HG02981 (cell line): ENCODE data around the gene RANBP17.
"Not testable (repeated sequence)": the region's sequence is repeated elsewhere in the genome, so short reads cannot be mapped to it uniquely, and the experiment has no call there.

Experiments used
- ATAC-seq: cut with Tn5 transposase; IDR thresholded peaks from one replicate; pipeline ENCODE4 v1.9.1; 2021; ENCODE audit warnings: mild to moderate bottlenecking, moderate library complexity; ENCODE audit not compliant: unreplicated experiment

Gene RANBP17

DNA sequence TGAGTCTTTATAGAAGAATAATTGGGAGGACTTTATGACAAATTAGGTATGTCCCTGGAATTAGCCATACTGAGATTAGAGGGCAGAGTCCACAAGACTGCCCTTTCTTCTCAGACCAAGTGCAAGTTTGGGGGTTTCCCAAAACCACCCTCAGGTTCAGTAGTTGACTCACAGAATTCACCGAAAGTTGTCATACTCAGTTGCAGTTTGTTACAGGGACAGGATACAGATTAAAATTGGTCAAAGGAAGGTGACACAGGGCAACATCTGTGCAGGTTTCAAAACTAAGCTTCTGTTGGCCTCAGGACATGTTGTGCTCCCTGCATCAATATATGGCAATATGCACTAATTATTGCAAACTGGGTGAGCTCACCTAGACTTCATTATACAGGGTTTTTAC lies 3.8 kb downstream of the RANBP17 start:
- peak; percentile 71 for ATAC-seq

DNA sequence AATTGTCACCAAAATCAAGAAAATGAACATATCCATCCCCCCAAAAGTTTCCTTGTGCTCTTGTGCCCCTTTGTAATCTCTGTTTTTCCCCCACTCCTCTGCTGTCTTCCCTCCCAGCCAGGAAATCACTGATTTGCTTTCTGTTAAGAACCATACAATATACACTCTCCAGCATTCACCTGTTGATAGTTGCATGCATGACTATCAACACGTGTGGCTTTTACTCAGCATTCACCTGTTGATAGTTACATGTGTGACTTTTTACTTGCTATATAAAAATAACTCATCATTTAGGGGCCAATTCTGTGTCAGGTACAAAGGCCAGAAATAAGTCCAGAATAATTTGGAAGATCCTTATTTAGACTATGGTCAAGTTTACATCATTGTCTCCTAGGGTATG lies 6.0 kb downstream of the RANBP17 start:
- no peak for ATAC-seq

DNA sequence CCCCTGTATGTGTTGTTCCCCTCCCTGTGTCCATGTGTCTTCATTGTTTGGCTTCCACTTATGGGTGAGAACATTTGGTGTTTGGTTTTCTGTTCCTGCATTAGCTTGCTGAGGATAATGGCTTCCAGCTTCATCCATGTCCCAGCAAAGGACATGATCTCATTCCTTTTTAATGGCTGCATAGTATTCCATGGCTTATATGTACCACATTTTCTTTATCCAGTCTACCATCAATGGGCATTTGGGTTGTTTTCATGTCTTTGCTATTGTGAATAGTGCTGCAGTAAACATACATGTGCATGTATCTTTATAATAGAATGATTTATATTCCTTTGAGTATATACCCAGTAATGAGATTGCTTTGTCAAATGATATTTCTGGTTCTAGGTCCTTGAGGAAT lies 8.6 kb downstream of the RANBP17 start:
- ATAC-seq: not testable (repeated sequence)

DNA sequence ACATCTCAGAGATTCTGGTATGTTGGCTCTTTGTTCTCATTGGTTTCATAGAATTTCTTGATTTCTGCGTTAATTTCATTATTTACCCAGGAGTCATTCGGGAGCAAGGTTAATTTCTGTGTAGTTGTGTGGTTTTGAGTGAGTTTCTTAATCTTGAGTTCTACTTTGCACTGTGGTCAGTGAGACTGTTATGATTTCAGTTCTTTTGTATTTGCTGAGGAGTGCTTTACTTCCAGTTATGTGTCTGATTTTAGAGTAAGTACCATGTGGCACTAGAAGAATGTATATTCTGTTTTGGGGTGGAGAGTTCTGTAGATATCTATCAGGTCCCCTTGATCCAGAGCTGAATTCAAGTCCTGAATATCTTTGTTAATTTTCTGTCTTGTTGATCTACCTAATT lies 12.2 kb downstream of the RANBP17 start:
- ATAC-seq: no peak

DNA sequence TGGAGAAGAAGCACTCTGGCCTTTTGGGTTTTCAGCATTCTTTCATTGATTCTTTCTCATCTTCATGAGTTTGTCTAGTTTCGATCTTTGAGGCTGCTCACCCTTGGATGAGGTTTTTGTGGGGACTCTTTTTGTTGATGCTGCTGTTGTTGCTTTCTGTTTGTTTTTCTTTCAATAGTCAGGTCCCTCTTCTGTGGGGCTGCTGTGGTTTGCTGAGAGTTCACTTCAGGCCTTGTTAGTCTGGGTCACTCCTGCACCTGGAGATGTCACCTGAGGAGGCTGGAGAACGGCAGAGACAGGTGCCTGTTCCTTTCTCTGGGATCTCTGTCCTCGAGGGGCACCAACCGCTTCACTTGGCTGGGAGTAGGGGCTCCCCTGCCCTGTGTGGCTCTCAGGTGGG lies 14.0 kb downstream of the RANBP17 start:
- no peak for ATAC-seq

DNA sequence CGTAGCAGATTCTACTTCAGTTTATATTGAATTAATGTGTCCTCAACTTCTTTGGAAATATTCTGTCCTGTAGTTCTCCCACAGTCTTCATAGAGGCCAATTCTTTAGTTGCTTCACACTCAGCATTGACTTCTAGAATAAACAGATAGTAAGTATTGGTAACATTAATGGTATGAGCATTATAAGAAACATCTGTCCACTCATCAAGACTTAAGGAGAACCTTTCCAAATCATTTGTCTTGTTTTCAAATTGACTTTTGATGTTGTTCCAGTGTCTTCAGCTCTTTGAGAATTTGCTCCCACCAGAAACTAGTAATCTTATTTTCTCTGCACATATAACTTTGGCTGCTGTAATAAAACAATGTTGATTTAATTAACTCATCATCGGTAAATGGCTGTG lies 18.3 kb downstream of the RANBP17 start:
- no peak for ATAC-seq

DNA sequence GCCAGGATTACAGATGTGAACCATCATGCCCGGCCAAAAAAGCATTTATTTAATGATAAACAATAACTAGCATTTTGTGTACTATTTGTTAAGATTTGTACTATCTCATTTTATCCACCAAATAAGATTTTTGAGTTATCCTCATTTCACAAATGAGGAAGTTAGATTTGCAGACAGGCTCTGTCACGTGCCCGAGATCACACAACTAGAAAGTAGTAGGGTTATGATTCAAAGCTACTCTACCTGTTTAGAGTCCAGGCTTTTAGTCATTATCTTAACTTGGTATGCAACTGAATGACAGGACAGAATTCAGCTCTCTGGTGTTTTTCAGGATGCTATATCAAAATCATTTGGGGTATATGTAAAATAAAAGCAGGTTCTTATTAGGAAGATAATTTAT lies 20.5 kb downstream of the RANBP17 start:
- no peak for ATAC-seq

DNA sequence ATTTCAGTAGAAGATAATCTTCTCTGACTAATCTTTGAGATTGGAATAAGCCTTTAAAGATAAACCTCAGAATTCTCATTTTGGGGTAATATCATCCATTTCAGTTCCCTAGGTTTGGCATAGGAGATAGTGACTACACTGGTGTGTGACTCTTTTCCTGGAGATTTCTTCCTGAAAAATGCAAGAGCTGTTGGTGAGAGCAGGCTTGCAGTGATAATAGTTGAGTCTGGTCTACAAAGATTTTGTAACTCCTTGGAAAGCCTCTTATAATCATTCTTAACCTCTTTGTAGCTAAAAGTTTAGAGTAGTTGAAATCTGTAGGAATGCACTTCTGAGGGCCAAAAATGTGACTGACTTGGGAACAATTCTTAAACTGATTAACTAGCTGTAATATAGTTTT lies 23.4 kb downstream of the RANBP17 start:
- no peak for ATAC-seq

DNA sequence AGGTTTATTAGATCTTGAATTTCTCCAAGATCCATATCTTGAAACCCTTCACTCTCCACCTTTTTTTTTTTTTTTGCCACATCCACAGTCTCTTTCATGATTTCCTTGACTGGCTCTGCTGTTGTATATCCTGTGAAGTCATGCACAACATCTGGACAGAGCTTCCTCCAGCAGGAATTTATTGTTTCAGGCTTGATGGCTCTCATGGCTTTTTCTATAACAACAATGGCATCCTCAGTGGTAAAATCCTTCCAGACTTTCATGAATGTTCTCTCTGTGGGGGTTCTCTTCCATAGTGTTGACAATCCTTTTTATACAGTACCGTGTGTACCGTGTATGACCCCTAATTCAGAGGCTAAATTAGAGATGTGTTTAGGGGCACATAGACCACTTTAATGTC lies 24.0 kb downstream of the RANBP17 start:
- ATAC-seq: no peak

DNA sequence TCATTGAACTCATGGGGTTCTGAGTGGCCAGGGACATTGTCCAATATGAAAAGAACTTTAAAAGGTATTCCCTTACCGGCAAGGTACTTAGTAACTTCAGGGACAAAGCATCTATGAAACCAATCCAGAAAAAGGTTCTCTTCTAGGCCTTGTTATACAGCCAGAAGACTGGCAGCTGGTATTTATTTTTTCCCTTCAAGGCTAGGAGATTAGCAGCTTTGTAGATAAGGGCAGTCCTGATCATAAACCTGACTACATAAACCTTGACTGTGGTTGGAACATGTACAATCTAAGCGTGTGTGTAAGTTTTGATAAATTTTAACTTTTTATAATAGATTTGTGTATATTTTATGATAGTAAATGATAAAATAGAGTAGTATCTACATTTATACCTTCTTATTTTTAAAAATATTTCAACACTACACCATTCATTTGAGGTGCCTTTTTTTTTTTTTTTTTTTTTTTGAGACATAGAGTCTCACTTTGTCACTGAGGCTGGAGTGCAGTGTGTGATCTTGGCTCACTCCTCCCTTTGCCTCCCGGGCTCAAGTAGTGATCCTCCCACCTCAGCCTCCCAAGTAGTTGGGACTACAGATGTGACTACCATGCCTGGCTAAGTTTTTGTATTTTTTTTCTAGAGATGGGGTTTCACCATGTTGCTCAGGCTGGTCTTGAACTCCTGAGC lies 24.5 kb downstream of the RANBP17 start:
- no peak for ATAC-seq

DNA sequence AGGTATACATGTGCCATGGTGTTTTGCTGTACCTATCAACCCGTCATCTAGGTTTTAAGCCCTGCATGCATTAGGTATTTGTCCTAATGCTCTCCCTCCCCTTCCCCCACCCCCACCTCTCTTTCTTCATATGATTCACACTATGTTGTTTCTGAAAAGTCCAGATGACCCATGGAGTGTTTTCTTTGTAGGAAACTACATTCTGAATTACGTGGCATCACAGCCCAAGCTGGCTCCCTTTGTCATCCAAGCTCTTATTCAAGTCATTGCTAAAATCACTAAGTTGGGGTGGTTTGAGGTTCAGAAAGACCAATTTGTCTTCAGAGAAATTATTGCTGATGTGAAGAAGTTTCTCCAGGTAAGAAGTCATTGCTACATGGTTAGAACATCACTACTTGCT lies 30.4 kb downstream of the RANBP17 start:
- ATAC-seq: no peak

DNA sequence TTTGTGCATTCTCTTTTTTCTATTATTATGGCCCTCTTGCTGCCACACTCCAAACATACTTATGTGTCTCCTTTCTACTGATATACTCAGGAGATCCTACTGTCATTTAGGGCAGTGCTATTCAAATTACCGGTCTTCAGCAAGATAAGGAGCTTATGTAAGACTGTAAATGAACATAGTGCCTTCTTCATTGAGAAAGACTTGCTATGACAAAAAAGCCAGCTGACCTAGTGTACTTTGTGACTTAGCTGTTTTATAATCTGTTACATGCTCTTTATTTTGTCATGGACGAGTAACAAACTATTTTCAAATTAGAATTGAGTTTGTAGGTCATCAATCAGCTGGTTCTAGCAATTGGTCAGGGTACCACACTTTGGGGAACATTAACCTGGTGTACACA lies 32.8 kb downstream of the RANBP17 start:
- no peak for ATAC-seq

DNA sequence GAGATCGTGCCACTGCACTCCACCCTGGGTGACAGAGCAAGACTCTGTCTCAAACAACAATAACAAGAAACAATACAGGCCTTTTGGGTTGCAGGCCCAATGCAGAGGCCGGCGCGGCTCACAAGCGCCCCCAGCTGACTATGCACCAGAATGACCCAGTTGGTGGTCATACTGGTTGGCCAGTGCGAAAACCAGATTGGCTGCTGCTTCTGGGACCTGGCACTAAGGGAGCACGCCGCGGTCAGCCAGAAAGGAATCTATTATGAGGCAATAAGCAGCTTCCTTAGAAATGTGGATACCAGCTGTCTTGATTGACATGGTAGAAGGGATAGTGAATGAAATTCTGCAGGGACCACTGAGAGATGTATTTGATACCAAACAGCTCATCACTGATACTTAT lies 35.0 kb downstream of the RANBP17 start:
- ATAC-seq: no peak

DNA sequence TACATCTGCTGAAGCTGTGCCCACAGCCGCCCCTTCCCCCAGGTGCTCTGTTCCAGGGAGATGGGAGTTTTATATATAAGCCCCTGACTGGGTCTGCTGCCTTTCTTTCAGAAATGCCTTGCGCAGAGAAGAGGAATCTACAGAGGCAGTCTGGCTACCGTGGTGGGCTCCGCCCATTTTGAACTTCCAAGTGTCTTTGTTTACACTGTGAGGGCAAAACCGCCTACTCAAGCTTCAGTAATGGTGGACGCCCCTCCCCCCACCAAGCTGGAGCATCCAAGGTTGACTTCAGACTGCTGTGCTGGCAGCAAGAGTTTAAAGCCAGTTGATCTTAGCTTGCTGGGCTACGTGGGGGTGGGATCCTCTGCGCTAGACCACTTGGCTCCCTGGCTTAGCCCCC lies 41.3 kb downstream of the RANBP17 start:
- no peak for ATAC-seq

DNA sequence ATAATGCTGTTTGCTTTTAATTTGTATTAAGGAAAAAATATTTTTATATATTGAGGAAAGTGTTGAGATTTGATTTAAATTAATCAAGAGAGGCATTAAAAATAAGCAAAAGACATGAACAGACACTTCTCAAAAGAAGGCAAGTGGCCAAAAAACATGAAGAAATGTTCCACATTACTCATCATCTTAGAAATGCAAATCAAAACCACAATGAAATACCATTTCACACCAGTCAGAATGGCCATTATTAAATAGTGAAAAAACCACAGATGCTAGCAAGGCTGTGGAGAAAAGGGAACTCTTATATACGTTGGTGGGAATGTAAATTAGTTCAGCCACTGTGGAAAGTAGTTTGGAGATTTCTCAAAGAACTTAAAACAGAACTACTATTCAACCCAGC lies 45.9 kb downstream of the RANBP17 start:
- ATAC-seq: no peak

DNA sequence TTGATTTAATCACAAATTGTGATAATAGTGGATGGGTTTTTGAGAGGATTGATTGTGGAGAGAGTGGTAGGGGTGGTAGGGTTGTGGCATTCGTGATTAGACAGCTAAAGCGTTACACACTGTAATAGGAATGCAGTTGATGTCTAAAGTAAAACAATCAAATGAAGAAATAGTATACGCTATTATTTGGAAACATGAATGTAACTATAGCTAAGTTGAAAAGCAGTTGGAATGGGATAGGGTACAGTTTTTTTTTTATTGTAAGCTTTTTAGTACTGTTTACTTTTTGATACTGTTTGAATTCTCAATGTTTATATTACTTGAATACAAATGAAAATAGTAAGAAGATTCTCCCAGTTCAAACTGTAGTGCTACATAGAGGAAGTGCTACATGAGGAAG lies 51.8 kb downstream of the RANBP17 start:
- no peak for ATAC-seq

DNA sequence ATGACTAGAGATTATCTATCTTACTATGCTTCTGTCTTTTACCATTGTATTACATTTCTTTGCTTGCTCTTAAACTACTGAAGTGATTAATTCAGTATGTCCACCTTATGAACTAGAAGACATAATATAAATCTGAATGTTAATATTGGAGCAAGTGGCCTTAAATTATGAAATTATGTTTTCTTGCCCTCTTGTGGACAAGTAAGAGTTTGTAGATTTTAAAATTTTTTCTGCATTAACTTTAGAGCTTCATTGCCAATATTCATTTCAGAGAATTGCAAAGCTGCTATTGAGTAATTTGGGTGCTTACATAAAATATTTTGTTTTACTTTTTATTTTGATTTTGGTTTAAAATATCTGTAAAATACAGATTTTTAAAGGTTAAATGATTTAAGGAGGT lies 55.3 kb downstream of the RANBP17 start:
- ATAC-seq: no peak

DNA sequence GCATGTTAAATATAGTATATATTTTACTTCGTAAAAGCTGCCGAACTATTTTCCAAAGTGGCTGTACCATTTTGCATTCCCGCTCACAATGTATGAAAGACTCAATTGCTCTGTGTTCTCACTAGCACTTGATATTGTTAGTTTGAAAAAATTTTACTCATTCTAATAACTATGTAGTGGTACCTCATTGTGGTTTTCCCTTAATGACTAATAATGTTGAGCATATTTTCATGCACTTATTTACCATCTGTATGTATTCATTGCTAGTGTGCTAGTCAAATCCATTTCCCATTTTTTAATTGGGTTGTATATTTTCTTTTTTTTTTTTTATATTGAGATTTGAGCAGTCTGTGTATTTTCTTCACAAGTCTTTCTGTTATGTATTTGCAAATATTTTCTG lies 58.4 kb downstream of the RANBP17 start:
- no peak for ATAC-seq

DNA sequence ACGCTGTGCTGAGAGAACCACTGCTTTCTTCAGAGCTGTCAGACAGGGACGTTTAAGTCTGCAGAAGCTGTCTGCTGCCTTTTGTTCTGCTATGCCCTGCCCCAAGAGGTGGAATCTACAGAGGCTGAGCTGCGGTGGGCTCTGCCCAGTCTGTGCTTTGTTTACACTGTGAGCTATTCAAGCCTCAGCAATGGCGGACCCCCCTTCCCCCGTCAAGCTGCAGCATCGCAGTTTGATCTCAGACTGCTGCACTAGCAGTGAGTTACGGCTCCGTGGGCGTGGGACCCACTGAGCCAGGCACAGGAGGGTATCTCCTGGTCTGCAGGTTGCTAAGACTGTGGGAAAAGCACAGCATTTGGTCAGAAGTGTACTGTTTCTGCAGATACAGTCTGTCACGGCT lies 60.5 kb downstream of the RANBP17 start:
- not testable (repeated sequence) for ATAC-seq

DNA sequence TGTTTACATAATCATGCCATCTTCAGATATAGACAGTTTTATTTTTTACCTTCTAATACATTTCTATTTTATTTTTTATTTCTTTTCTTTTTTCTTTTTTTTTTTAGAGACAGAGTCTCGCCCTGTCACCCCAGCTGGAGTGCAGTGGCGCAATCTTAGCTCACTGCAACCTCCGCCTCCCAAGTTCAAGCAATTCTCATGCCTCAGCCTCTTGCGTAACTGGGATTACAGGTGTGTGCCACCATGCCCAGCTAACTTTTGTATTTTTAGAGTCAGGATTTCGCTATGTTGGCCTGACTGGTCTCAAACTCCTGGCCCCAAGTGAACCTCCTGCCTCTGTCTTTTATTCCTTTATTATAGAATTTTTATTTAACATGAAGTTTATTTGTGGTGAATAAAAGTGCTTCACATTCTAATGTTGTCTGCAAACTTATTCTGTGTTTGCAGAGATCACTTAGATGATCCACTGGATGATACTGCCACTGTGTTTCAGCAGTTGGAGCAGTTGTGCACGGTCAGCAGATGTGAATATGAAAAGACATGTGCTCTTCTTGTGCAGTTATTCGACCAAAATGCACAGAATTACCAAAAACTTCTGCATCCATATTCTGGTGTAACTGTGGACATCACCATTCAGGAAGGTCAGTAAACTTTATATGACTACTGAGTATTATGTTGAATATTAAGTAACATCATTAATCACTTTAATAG lies 62.2 kb downstream of the RANBP17 start:
- ATAC-seq: no peak

DNA sequence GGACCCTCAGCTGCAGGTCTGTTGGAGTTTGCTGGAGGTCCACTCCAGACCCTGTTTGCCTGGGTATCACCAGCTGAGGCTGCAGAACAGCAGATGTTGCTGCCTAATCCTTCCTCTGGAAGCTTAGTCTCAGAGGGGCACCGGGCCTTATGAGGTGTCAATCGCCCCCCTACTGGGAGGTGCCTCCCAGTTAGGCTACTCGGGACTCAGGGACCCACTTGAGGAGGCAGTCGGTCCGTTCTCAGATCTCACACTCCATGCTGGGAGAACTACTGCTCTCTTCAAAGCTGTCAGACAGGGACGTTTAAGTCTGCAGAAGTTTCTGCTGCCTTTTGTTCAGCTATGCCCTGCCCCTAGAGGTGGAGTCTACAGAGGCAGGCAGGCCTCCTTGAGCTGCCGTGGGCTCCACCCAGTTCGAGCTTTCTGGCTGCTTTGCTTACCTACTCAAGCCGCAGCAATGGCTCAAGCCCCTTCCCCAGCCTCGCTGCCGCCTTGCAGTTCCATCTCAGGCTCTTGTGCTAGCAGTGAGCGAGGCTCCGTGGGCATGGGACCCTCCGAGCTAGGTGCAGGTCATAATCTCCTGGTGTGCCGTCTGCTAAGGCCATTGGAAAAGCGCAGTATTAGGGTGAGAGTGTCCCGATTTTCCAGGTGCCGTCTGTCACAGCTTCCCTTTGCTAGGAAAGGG lies 73.9 kb downstream of the RANBP17 start:
- not testable (repeated sequence) for ATAC-seq

DNA sequence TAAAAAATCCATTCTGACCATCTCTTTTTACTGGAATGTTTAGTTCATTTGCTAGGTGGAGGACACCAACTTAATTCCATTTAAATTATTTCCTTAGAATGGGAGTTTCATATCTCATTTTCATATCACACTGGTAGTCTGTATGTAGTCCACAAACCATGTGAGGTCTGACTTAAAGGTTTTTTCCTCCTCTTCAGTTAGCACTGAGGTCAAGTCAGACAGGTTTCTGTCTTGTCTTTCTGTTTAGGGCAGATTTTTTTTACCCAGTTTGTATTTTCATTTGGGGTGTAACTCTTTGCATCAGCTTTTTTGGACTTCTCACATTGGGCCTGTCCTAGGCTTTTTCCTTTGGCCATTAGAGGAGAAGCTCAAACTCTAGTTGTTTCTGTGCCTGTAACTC lies 75.3 kb downstream of the RANBP17 start:
- ATAC-seq: no peak
